Heart right ventricle (tissue), 16 donors: ENCODE results near the gene SLC4A5. TPM values are rescaled to one million over a fixed set of nuclear protein-coding genes. Genes with fewer than 3 reads are reported as not detected.
"Not testable (repeated sequence)": the region's sequence is repeated elsewhere in the genome, so short reads cannot be mapped to it uniquely, and the experiment has no call there.

Experiments used
- ATAC-seq, 8 donors: fragments of 200-7000 bp; cut with Tn5 transposase; one replicate each; pipeline ENCODE4 v1.9.1; 2020; ENCODE audit warnings: mild to moderate bottlenecking in 8 of 8, moderate library complexity in 8 of 8, moderate number of reproducible peaks in 1 of 8
- DNase-seq, 2 donors: peaks; one replicate each; pipeline ENCODE4 v3.0.0-alpha.2; 2020
- H3K27ac ChIP-seq, 10 donors: fragments of 200-600 bp; sonication (generic) in 2 of 10; one replicate each; pipeline versions ENCODE4 v1.5.0 to v1.8.0; 2020 to 2022; ENCODE audit warnings: mild to moderate bottlenecking in 3 of 10
- H3K27me3 ChIP-seq, 7 donors: fragments of 200-600 bp; one replicate each; pipeline ENCODE4 v1.8.0; 2021 to 2022; ENCODE audit warnings: mild to moderate bottlenecking in 2 of 7
- H3K36me3 ChIP-seq, 9 donors: fragments of 200-600 bp; sonication (generic) in 1 of 9; one replicate each; pipeline versions ENCODE4 v1.5.0 to v1.8.0; 2020 to 2022; ENCODE audit warnings: mild to moderate bottlenecking in 2 of 9
- H3K4me1 ChIP-seq, 9 donors: fragments of 200-600 bp; sonication (generic) in 1 of 9; one replicate each; pipeline versions ENCODE4 v1.5.0 to v1.8.0; 2020 to 2022; ENCODE audit warnings: mild to moderate bottlenecking in 4 of 9
- H3K4me3 ChIP-seq, 10 donors: fragments of 200-600 bp; sonication (generic) in 2 of 10; one replicate each; pipeline versions ENCODE4 v1.5.0 to v1.8.0; 2020 to 2022; ENCODE audit warnings: mild to moderate bottlenecking in 7 of 10, moderate library complexity in 2 of 10
- H3K9me3 ChIP-seq, 11 donors: fragments of 200-600 bp in 10 of 11; sonication (generic) in 2 of 11; one replicate each; pipeline versions ENCODE4 v1.5.0 to v1.8.0; 2013 to 2022; ENCODE audit warnings: mild to moderate bottlenecking in 2 of 11, control low read depth in 1 of 11, moderate library complexity in 1 of 11
- CTCF ChIP-seq, 9 donors: fragments of 200-600 bp; sonication (generic) in 2 of 9; IDR thresholded peaks; one replicate each; pipeline versions ENCODE4 v1.5.0 to v1.8.0; 2021 to 2022; ENCODE audit warnings: antibody characterized with exemption in 9 of 9, mild to moderate bottlenecking in 5 of 9, moderate library complexity in 1 of 9
- WGBS, 2 donors: extraction: QIAGEN DNeasy Blood & Tissue Kit; methylation state at CpG; one replicate each; pipeline ENCODE4 v1.1.7; 2013; ENCODE audit warnings: inconsistent platforms in 1 of 2; 5-methylcytosine and 5-hydroxymethylcytosine counted together
- intact Hi-C, 10 donors: fragments of 100-400 bp; cut with DNase I; formaldehyde crosslinking; loops; one replicate each; pipeline versions ENCODE4 v1.11.1 to v1.14.2; 2022
- polyA plus RNA-seq, 2 donors: library from polyadenylated mRNA; stranded (reverse); fragments of 200-250 nt; gene quantifications; one replicate each; pipeline ENCODE4 v1.2.3, GENCODE V29; 2013
- total RNA-seq, 10 donors: library from RNA; stranded (reverse); fragmentation: NEBNext Ultra II Directional in 3 of 10; extraction: Animal tissue kit (Norgen Biotek cat#: 25700) in 3 of 10; gene quantifications; one replicate each; pipeline versions ENCODE4 v1.2.1 to v1.2.4, GENCODE V29; 2021 to 2023
- donor health status: Arrhythmogenic right ventricular cardiomyopathy.
- donor health status: ischemic (EF 13 %, LVEDD 7.1; RV severe dilation, severe dysfunction).
- donor health status: healthy with polysubstance abuse.
- donor health status: DM: no; HTN: yes; CAD: no.
- donor health status: DM: no; HTN: no; CAD: no.
- donor health status: ischemic (EF 25% LVEDD 6.9; RV normal size, moderate dysfunction).
- donor health status: ischemic (EF 25% LVEDD 5.7; RV mildly dilated, moderate dysfunction).
- donor health status: healthy.
- donor health status: DM: yes; HTN: yes; CAD: no.
- donor health status: Ischemic cardiomyopathy.
- donor health status: ischemic (EF 35%, LVEDD 5.7; RV mildly dilated, moderate dysfunction).
- donor health status: nonischemic (EF 11% LVEDD 7.7; RV severe dilation, severe dysfunction).
- donor health status: DM: yes; HTN: yes; CAD: no.
- donor health status: PGD.
- donor health status: ischemic (EF 29% LVEDD 5.4; RV normal size, mild dysfunction).
- donor health status: nonischemic (EF 23%, LVEDD 6.1; RV moderate dilation, normal function).

Gene SLC4A5
- total and polyA plus RNA-seq, 12 donors: 0.43 to 4.6 (median 1.9) TPM

DNA sequence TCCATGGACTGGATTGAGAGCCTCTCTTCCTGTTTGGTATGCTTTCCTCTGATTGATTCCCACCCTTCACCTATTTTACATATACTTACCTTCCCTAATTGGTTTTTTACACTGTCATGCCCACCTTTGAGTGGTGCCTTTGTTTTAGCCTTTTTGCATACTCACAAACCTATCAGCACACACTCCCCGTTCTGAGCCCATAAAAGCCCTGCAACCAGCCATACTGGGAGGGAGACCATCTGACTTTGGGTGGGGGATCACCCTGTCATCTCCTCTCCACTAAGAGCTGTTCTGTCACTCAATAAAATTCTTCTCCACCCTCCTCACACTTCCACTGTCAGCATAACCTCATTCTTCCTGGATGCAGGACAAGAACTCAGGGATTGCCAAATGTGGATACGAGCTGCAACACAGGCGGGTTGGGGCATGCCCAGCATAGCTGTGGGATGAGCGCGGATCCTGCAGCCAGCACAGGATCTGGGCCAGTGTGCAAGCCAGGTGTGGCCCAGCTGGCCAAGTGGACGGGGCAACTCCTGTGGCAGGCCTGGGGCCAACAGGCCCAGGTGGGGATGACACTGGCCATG lies 155.1 kb downstream of the SLC4A5 start:
- Histone ChIP-seq H3K27ac (peak overlapping the region in 3 of 10 donors; percentile 12 to 59 (median 41)), H3K27me3 (no peaks in the 10 kb centered on the region), H3K36me3 (no peaks in the 10 kb centered on the region), H3K4me3 (no peak overlapping the region), H3K9me3 (no peaks in the 10 kb centered on the region), H3K4me1 (peaks cover 0 to 36% (median 0%) of the 10 kb centered on the region in 9 donors)
- no peak for TF ChIP-seq CTCF (IDR thresholded peaks at IDR 0.05)
- 78 to 83% methylated on average over 6 of the region's 6 CpGs for WGBS, 2 donors
- ATAC-seq (peak in 7 of 8 donors; percentile 51 to 81 (median 69)), DNase-seq (peak in 1 of 2 donors; percentile 18)
- intact Hi-C loops: no loop called here

DNA sequence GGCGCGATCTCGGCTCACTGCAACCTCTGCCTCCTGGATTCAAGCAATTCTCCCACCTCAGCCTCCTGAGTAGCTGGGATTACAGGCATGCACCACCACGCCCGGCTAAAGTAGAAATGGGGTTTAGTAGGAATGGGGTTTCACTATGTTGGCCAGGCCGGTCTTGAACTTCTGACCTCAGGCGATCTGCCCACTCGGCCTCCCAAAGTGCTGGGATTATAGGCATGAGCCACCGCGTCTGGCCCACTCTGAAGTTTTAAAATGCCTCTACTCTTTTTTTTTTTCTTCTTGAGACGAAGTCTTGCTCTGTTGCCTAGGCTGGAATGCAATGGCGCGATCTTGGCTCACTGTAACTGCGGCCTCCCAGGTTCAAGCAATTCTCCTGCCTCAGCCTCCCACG lies 156.5 kb downstream of the SLC4A5 start:
- Histone ChIP-seq H3K4me1 (peaks cover 0 to 45% (median 0%) of the 10 kb centered on the region in 9 donors), H3K27ac (peak overlapping the region in 1 of 10 donors; percentile 93)
- H3K4me3 ChIP-seq, H3K36me3 ChIP-seq, intact Hi-C loops, H3K9me3 ChIP-seq, DNase-seq, H3K27me3 ChIP-seq, ATAC-seq: not testable (repeated sequence)
- WGBS, 2 donors: 96 to 97% methylated on average over 15 of the region's 15 CpGs

DNA sequence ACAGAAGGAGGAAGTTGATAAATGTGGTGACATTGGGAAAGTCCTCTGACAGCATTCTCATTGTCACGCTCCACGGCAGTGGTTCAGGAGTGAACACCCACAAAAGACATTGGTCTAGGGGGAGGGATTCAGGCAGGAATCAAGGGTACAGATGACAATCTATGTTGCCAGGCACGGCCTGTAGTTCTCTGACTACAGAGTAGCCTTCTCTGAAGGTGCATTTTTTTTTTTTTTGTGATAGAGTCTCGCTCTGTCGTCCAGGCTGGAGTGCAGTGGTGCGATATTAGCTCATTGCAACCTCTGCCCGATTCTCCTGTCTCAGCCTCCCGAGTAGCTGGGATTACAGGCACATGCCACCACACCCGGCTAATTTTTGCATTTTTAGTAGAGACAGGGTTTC lies 157.2 kb downstream of the SLC4A5 start:
- no peak for TF ChIP-seq CTCF (IDR thresholded peaks at IDR 0.05)
- Histone ChIP-seq H3K36me3 (no peaks in the 10 kb centered on the region), H3K27ac (peak overlapping the region in 3 of 10 donors; percentile 23 to 93 (median 39)), H3K9me3 (no peaks in the 10 kb centered on the region), H3K4me3 (peak overlapping the region in 1 of 10 donors; percentile 26), H3K27me3 (no peaks in the 10 kb centered on the region), H3K4me1 (peaks cover 0 to 50% (median 0%) of the 10 kb centered on the region in 9 donors)
- DNase-seq (no peak), ATAC-seq (peak in 7 of 8 donors; percentile 35 to 71 (median 60))
- intact Hi-C loops: no loop called here
- 77 to 80% methylated on average over 9 of the region's 9 CpGs for WGBS, 2 donors

DNA sequence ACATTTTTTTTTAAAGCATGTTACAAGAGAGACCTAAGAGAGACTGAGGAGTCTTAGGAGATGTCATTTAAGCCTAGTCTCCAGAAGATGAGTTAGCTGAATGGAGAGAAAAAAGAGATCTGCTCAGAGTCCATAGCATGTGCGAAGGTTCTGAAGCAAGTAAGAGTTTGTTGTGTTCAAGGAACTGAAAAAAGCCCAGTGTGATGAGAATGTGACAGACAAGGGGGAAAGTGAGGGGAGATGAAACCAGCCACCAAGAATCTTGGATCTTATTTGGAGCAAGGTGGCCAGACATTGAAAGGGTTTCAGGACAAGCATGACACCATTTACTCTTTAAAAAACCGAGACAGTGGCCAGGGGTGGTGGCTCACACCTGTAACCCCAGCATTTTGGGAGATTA lies 159.3 kb downstream of the SLC4A5 start:
- WGBS, 2 donors: 79 to 94% methylated on average over 2 of the region's 2 CpGs
- Histone ChIP-seq H3K4me1 (peaks cover 0 to 70% (median 3%) of the 10 kb centered on the region in 9 donors), H3K36me3 (no peaks in the 10 kb centered on the region), H3K4me3 (no peak overlapping the region), H3K9me3 (no peaks in the 10 kb centered on the region), H3K27me3 (no peaks in the 10 kb centered on the region), H3K27ac (peak overlapping the region in 1 of 10 donors; percentile 47)
- intact Hi-C loops: no loop called here
- DNase-seq (no peak), ATAC-seq (no peak)
- no peak for TF ChIP-seq CTCF (IDR thresholded peaks at IDR 0.05)

- ATAC-seq (peak in 5 of 8 donors; percentile 7 to 14 (median 13)), DNase-seq (peak in 1 of 2 donors; percentile 42)
- no peak for TF ChIP-seq CTCF (IDR thresholded peaks at IDR 0.05)
- WGBS, 2 donors: 45 to 61% methylated on average over 7 of the region's 7 CpGs
- no peaks in the 10 kb centered on the region for H3K36me3 ChIP-seq
- no peaks in the 10 kb centered on the region for H3K27me3 ChIP-seq
- intact Hi-C loops: no loop called here
- peak overlapping the region in 2 of 10 donors; percentile 24 to 95 for H3K27ac ChIP-seq
- H3K4me1 ChIP-seq: peaks cover 3 to 60% (median 14%) of the 10 kb centered on the region in 9 donors
- no peak overlapping the region for H3K4me3 ChIP-seq
- H3K9me3 ChIP-seq: no peaks in the 10 kb centered on the region
Measured at GRCh38 chr2:74181739-74182138, 161.5 kb downstream of the SLC4A5 start.
